ENCODE measurements around the gene MED22.

Gene MED22

GRCh38 chr9:133355881-133356357, 8.0 kb upstream of the MED22 start:
- DNase-seq (ENCODE audit: low spot score): no peak

- DNase-seq (ENCODE audit: low spot score): no peak
Measured at GRCh38 chr9:133354766-133355165, 6.8 kb upstream of the MED22 start.

- DNase-seq (ENCODE audit: low spot score): no peak
Measured at GRCh38 chr9:133353548-133353947, 5.6 kb upstream of the MED22 start.

- no peak for DNase-seq (ENCODE audit: low spot score)
Measured at GRCh38 chr9:133352635-133353340, 4.9 kb upstream of the MED22 start.

- DNase-seq (ENCODE audit: low spot score): no peak
Measured at GRCh38 chr9:133351908-133352634, 4.1 kb upstream of the MED22 start.

GRCh38 chr9:133351526-133351907, 3.6 kb upstream of the MED22 start:
- no peak for DNase-seq (ENCODE audit: low spot score)

GRCh38 chr9:133349965-133350616, 2.2 kb upstream of the MED22 start:
- DNase-seq (ENCODE audit: low spot score): no peak

- no peak for DNase-seq (ENCODE audit: low spot score)
Measured at GRCh38 chr9:133348718-133349573, 1.0 kb upstream of the MED22 start.

- no peak for DNase-seq (ENCODE audit: low spot score)
Measured at GRCh38 chr9:133347515-133347984, 381 bp downstream of the MED22 start.

GRCh38 chr9:133346021-133346785, 1.7 kb downstream of the MED22 start:
- DNase-seq (ENCODE audit: low spot score): no peak

GRCh38 chr9:133345596-133345995, 2.3 kb downstream of the MED22 start:
- DNase-seq (ENCODE audit: low spot score): no peak

- no peak for DNase-seq (ENCODE audit: low spot score)
Measured at GRCh38 chr9:133344979-133345378, 3.0 kb downstream of the MED22 start.

- DNase-seq (ENCODE audit: low spot score): no peak
Measured at GRCh38 chr9:133344071-133344470, 3.9 kb downstream of the MED22 start.

GRCh38 chr9:133342570-133342969, 5.4 kb downstream of the MED22 start:
- no peak for DNase-seq (ENCODE audit: low spot score)

GRCh38 chr9:133342069-133342406, 5.9 kb downstream of the MED22 start:
- no peak for DNase-seq (ENCODE audit: low spot score)

GRCh38 chr9:133341369-133342068, 6.4 kb downstream of the MED22 start:
- no peak for DNase-seq (ENCODE audit: low spot score)

GRCh38 chr9:133340916-133341315, 7.0 kb downstream of the MED22 start:
- DNase-seq (ENCODE audit: low spot score): no peak

GRCh38 chr9:133340256-133340655, 7.7 kb downstream of the MED22 start:
- no peak for DNase-seq (ENCODE audit: low spot score)

GRCh38 chr9:133339641-133340040, 8.3 kb downstream of the MED22 start:
- no peak for DNase-seq (ENCODE audit: low spot score)

- peak; percentile 91 for DNase-seq (ENCODE audit: low spot score)
Measured at GRCh38 chr9:133335924-133336811, 11.8 kb downstream of the MED22 start, which contains the start of gene SURF6. Gene SURF6 (minus strand): TSS chr9:133336188. CDS start chr9:133336132, 56 bp downstream.
